HG03565 (cell line): Measurements from ENCODE around the gene FAM110A.
"Not testable (repeated sequence)": the region's sequence is repeated elsewhere in the genome, so short reads cannot be mapped to it uniquely, and the experiment has no call there.

Source experiments
- ATAC-seq: cut with Tn5 transposase; IDR thresholded peaks from one replicate; pipeline ENCODE4 v1.9.1; 2021; ENCODE audit warnings: mild to moderate bottlenecking, moderate library complexity; ENCODE audit not compliant: unreplicated experiment

FAM110A gene

GRCh38 chr20:841568-842546 is 8.3 kb downstream of the FAM110A start:
- no peak for ATAC-seq

- no peak for ATAC-seq
Measured at GRCh38 chr20:842547-842940, 9.0 kb downstream of the FAM110A start.

GRCh38 chr20:843912-844311 is 10.4 kb downstream of the FAM110A start:
- ATAC-seq, result no peak

- ATAC-seq, result peak; percentile 96
Measured at GRCh38 chr20:844473-845225, 11.1 kb downstream of the FAM110A start.

- ATAC-seq, result no peak
Measured at GRCh38 chr20:845226-845868, 11.8 kb downstream of the FAM110A start.

GRCh38 chr20:845941-846893 is 12.7 kb downstream of the FAM110A start:
- ATAC-seq, result no peak

- no peak for ATAC-seq
Measured at GRCh38 chr20:846894-847278, 13.4 kb downstream of the FAM110A start.

- no peak for ATAC-seq
Measured at GRCh38 chr20:848193-848592, 14.7 kb downstream of the FAM110A start.

- not testable (repeated sequence) for ATAC-seq
Measured at GRCh38 chr20:848731-849130, 15.2 kb downstream of the FAM110A start.

GRCh38 chr20:853406-853996 is 20.0 kb downstream of the FAM110A start:
- no peak for ATAC-seq

GRCh38 chr20:854601-855000 is 21.1 kb downstream of the FAM110A start:
- no peak for ATAC-seq

GRCh38 chr20:855466-856360 is 22.2 kb downstream of the FAM110A start:
- ATAC-seq, result no peak

GRCh38 chr20:856361-856775 is 22.9 kb downstream of the FAM110A start:
- no peak for ATAC-seq

- no peak for ATAC-seq
Measured at GRCh38 chr20:858011-858410, 24.5 kb downstream of the FAM110A start.

GRCh38 chr20:859751-860231 is 26.3 kb downstream of the FAM110A start:
- ATAC-seq, result no peak

GRCh38 chr20:860891-861290 is 27.4 kb downstream of the FAM110A start:
- no peak for ATAC-seq

GRCh38 chr20:865440-865839 is 31.9 kb downstream of the FAM110A start:
- ATAC-seq, result no peak

GRCh38 chr20:868279-868678 is 34.8 kb downstream of the FAM110A start:
- ATAC-seq, result no peak

GRCh38 chr20:869606-870005 is 36.1 kb downstream of the FAM110A start:
- ATAC-seq, result no peak
